Activated CD4-positive, alpha-beta memory T cell treated with anti-CD3 and anti-CD28 coated beads, Interleukin-2, amount 10 ng/mL, durations not matched to agents 7 days and 5 days (primary cell): Measurements from ENCODE around the gene SLC24A5. TPM values are rescaled to one million over a fixed set of nuclear protein-coding genes. Genes with fewer than 3 reads are reported as not detected.

Experiments used
- CTCF ChIA-PET: fragments of 350-600 bp; sonication (Branson Sonifier 250); formaldehyde crosslinking; loops from one replicate; lab custom pipeline; 2021; ENCODE audit warnings: antibody characterized with exemption, inconsistent platforms; lab: Charles Lee
- POLR2A ChIA-PET: fragments of 350-600 bp; sonication (Branson Sonifier 250); formaldehyde crosslinking; loops from one replicate; lab custom pipeline; 2021; ENCODE audit warnings: antibody characterized with exemption; lab: Charles Lee
- DNase-seq: peaks from one replicate; pipeline ENCODE4 v3.0.0-alpha.2; 2020
- H3K27ac Mint-ChIP-seq: one replicate; pipeline ENCODE4 v1.8.0; 2021; ENCODE audit warnings: mild to moderate bottlenecking, mixed read lengths
- H3K27me3 Mint-ChIP-seq: one replicate; pipeline ENCODE4 v1.8.0; 2021; ENCODE audit warnings: mixed read lengths
- H3K36me3 Mint-ChIP-seq: one replicate; pipeline ENCODE4 v1.8.0; 2021; ENCODE audit warnings: low read depth, mixed read lengths
- H3K4me1 Mint-ChIP-seq: one replicate; pipeline ENCODE4 v1.8.0; 2021; ENCODE audit warnings: mixed read lengths
- H3K4me3 Mint-ChIP-seq: one replicate; pipeline ENCODE4 v1.8.0; 2021; ENCODE audit warnings: mild to moderate bottlenecking, mixed read lengths
- H3K9me3 Mint-ChIP-seq: one replicate; pipeline ENCODE4 v1.8.0; 2021; ENCODE audit warnings: mixed read lengths
- total RNA-seq, 2 experiments: library from RNA; stranded (reverse); gene quantifications; one replicate each; pipeline ENCODE4 v1.2.3, GENCODE V29; 2021

The SLC24A5 gene
- total RNA-seq, 2 experiments from 2014 or later, result not detected

DNA sequence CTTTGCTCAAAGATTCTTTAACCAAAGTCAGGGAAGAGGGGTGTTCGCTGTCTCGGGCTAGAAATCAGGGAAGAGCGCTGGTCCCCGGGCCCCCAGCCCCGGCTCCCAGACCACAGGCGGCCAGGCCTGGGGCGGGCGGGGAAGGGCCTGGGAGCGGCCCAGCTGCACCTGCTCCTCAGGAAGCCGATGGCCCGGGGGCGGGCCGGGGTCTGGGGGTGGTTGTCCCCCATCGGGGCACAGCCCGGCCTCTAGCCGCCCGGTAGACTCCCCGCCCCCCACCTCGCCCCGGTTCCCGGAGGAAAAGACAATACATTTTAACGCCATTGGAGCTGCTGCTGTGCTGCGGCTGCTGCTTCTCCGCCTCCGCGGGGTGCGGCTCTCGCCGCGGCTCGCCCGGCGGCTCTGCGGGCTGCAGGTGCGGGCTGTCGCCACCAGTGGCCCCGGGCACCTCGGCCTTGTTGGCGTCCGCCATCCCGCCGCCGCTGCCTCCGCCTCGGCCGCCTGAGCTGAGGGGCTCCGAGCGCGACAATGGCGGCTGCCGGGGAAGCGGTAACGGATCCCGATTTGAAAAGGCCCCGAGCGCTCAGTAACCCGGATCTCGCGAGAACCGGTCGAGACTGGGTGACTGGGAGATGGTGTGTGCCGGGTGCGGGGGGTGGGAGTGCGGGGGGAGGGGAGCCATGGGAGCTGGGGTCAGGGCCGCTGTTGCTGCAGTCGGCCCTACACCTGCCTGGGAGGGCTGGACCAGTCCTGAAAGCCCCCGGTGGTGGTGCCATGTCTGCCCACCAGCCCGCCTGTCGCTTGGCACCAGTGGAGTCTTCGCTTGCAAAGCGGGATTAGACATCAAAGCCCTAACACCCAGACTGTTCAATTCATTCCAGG is 57.2 kb downstream of the SLC24A5 start, which contains the start of gene MYEF2:
Gene MYEF2 (minus strand): TSS at position 530 of the 882 bp plus-strand sequence. CDS start 58 bp downstream, at position 472.
- Mint-ChIP-seq H3K27ac (peak within 1 kb of the TSS; percentile 71), H3K4me3 (peak within 1 kb of the TSS; percentile 76), H3K4me1 (peaks cover 19% of the 10 kb centered on the region), H3K36me3 (peaks cover 2% of the 10 kb centered on the region), H3K9me3 (peaks cover 3% of the 10 kb centered on the region), H3K27me3 (peaks cover 17% of the 10 kb centered on the region)
- POLR2A ChIA-PET, result interaction anchor here (0.9 to 1.8 kb wide), 3 partner anchors 11 to 158 kb away, joined by 4 to 20 read pairs (median 4); partner anchors contain the start of gene DUT
- DNase-seq, result peak; percentile 76
- CTCF ChIA-PET, result no interaction called here

DNA sequence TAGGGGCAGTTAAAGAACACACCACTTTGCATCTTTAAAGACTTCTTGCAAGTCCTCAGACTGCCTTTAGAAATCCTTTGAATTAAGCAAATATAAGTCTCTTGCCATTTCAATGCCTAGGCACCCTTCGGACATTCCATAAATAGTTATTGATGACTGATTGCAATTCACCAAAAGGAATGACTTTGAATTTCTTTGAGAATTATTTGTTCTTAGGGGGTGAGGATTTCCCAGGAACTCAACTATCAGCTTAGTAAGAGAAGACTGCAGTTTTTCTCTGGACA is 57.8 kb downstream of the SLC24A5 start:
- Mint-ChIP-seq H3K27me3 (peaks cover 17% of the 10 kb centered on the region), H3K36me3 (no peaks in the 10 kb centered on the region), H3K4me3 (peak overlapping the region; percentile 26), H3K27ac (no peak overlapping the region), H3K4me1 (peaks cover 19% of the 10 kb centered on the region), H3K9me3 (no peaks in the 10 kb centered on the region)
- ChIA-PET CTCF (no interaction called here), POLR2A (interaction anchor here (1.2 kb wide), 1 partner anchor 12 kb away, joined by 4 read pairs; no protein-coding TSS in a partner anchor)
- no peak for DNase-seq

DNA sequence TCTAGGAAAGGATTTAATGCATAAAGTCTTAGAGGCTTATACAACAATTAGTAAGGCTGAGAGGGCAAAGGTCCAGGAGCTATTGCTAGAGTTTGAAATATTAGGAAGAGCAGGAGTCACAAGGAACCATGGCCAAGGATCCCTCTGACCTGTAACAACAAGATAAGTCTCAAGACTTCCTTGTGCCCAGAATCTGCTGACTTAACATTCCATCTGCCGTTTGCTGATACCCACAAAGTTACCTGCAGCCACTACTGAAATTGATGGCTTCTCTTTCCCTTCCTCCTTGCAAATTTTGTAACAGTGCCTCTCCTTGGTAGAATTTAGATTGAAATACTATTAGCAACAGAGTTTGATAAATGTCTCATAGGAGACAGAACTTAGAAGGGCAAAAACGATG is 62.0 kb downstream of the SLC24A5 start:
- no peak overlapping the region for H3K4me3 Mint-ChIP-seq
- DNase-seq, result no peak
- H3K4me1 Mint-ChIP-seq, result no peaks in the 10 kb centered on the region
- ChIA-PET CTCF (no interaction called here), POLR2A (no interaction called here)
- no peaks in the 10 kb centered on the region for H3K36me3 Mint-ChIP-seq
- peaks cover 13% of the 10 kb centered on the region for H3K27me3 Mint-ChIP-seq
- H3K27ac Mint-ChIP-seq, result no peak overlapping the region
- no peaks in the 10 kb centered on the region for H3K9me3 Mint-ChIP-seq

DNA sequence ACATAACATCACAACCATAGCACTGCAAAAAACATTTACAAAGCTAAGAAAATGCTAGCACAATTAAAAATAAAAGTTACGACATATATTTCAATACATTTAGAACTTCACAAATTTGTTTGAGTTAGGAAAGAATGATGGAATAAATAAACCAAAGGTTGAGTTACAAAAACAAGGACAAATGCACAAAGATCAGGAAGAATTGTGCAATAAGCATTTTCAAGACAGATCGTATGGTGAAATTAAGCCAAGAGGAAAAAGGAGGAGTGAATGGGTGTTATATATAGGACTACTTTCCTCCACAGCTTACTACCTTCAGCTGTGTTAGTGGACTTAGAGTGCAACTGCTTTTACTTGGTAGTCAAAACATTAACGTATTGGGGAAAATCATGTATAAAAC is 64.7 kb downstream of the SLC24A5 start:
- Mint-ChIP-seq H3K36me3 (no peaks in the 10 kb centered on the region), H3K9me3 (no peaks in the 10 kb centered on the region), H3K4me1 (no peaks in the 10 kb centered on the region), H3K4me3 (no peak overlapping the region), H3K27ac (no peak overlapping the region), H3K27me3 (peaks cover 11% of the 10 kb centered on the region)
- CTCF ChIA-PET, result no interaction called here
- POLR2A ChIA-PET, result no interaction called here
- no peak for DNase-seq

DNA sequence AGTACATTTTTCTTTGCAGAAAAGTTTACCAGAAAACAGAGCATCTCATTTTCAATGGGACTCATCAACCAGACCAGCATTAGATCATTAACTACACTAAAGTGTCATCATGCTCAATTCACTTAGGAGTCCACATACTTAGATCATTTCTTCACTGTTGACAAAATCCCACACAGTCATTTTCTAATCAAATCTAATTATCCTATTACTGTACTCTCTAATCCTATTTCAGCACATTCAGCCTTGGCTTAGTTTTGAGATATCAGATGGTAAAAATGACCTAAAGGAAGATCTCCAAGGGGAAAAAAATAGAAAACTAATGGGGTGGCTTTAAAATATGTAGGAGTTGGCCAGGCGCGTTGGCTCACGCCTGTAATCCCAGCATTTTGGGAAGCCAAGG is 65.5 kb downstream of the SLC24A5 start:
- no peaks in the 10 kb centered on the region for H3K9me3 Mint-ChIP-seq
- no peak overlapping the region for H3K4me3 Mint-ChIP-seq
- POLR2A ChIA-PET, result no interaction called here
- no peaks in the 10 kb centered on the region for H3K36me3 Mint-ChIP-seq
- DNase-seq, result no peak
- peaks cover 14% of the 10 kb centered on the region for H3K27me3 Mint-ChIP-seq
- CTCF ChIA-PET, result no interaction called here
- no peak overlapping the region for H3K27ac Mint-ChIP-seq
- peaks cover under 1% of the 10 kb centered on the region for H3K4me1 Mint-ChIP-seq

DNA sequence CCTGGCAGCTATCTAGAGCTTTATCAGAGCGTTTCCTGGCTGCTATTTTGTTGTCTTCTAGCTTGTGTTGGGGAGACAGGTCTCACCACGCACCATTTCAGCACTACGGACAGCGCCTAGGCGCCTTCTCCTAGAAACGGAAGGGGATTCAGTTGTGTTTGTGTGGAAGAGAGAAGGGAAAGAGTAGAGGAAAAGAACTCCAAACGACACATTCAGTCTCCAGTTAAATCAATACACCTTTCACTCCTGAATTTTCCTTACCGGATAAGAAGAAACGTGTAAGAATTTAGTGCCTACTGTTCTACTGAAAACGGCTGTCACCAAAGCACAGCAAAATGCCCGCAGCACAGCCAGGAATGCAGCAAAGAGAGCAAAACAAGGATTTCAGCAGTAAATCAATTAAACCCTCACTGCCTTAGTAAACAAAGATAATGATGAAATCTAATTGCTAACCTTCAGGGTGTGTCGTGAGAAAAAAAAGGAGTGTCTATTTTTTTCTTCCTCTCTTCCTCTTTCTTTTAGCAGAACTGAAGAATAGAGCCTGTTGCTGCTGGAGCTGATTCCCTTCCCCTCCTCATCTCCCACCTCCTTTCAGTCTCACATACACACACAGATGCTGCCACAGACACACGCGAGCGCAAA is 70.3 kb downstream of the SLC24A5 start:
- ChIA-PET CTCF (no interaction called here), POLR2A (no interaction called here)
- no peak overlapping the region for H3K4me3 Mint-ChIP-seq
- no peak overlapping the region for H3K27ac Mint-ChIP-seq
- no peaks in the 10 kb centered on the region for H3K36me3 Mint-ChIP-seq
- no peaks in the 10 kb centered on the region for H3K9me3 Mint-ChIP-seq
- peaks cover 18% of the 10 kb centered on the region for H3K27me3 Mint-ChIP-seq
- DNase-seq, result peak; percentile 51
- peaks cover 3% of the 10 kb centered on the region for H3K4me1 Mint-ChIP-seq

DNA sequence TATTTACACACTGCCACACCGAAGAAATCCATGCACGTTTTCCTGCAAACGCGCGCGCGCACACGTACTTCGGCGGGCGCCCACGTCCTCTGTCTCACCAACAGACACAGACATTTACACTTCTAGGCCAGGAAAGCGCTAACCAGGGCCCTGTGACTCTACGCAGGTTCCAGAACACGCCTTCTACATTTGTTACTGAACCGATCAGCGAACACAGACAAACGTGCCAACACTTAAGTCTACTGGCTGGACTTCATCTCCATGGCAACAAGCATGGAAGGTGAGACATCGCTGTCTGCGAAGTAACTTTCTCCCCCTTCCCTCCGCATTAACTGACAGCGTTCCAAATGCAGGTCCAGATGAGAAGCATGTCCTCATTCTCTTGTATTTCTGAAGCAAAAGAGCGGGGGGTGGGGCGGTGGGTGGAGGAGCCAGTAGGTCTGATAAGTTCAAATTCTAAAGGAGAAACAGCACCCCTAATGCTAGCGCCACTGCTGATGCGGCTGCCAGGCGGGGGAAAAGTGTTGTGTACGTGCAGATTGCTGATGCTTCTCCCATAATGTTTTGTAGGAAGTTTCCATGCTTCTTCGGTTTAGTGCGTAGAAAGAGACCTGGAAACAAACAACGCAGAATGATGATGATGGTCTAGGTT is 70.9 kb downstream of the SLC24A5 start, which contains the start of gene CTXN2:
Gene CTXN2 (plus strand): TSS at position 92 of the 652 bp plus-strand sequence. CDS start 9,636 bp downstream, outside the sequence.
- Mint-ChIP-seq H3K27ac (no peak within 1 kb of the TSS), H3K4me3 (no peak within 1 kb of the TSS), H3K4me1 (peaks cover 3% of the 10 kb centered on the region), H3K36me3 (no peaks in the 10 kb centered on the region), H3K9me3 (no peaks in the 10 kb centered on the region), H3K27me3 (peaks cover 18% of the 10 kb centered on the region)
- DNase-seq, result no peak
- ChIA-PET CTCF (no interaction called here), POLR2A (no interaction called here)

Other genes with a start within 250 kb of the SLC24A5 start
- gene MYEF2, start 57.3 kb downstream of the SLC24A5 start, total RNA-seq, result 10 to 100 TPM; 26.4 to 27.1 TPM
- not detected for gene CTXN2, start 70.7 kb downstream of the SLC24A5 start, total RNA-seq
- not detected for gene SLC12A1, start 85.3 kb downstream of the SLC24A5 start, total RNA-seq
- gene DUT, start 210.4 kb downstream of the SLC24A5 start, total RNA-seq, result 100 to 1,000 TPM; 267 to 282 TPM